ENCODE measurements around the gene OSBPL8. TPM values are rescaled to one million over a fixed set of nuclear protein-coding genes. Genes with fewer than 3 reads are reported as not detected.
"Not testable (repeated sequence)": the region's sequence is repeated elsewhere in the genome, so short reads cannot be mapped to it uniquely, and the experiment has no call there.

The OSBPL8 gene
- total RNA-seq, 2 donors from 2014 or later = 141 to 146 TPM

GRCh38 chr12:76402259-76402658 is 157.3 kb downstream of the OSBPL8 start:
- H3K4me1 Mint-ChIP-seq = peaks cover 3% of the 10 kb centered on the region
- peaks cover 3% of the 10 kb centered on the region for H3K36me3 Mint-ChIP-seq (ENCODE audit: low read depth)
- ATAC-seq (no peak), DNase-seq (no peak)
- H3K4me3 Mint-ChIP-seq = no peak overlapping the region
- no peaks in the 10 kb centered on the region for H3K27me3 Mint-ChIP-seq
- H3K27ac Mint-ChIP-seq = peak overlapping the region; percentile 29
- no peaks in the 10 kb centered on the region for H3K9me3 ChIP-seq (ENCODE audit: control insufficient read depth, low read length, poor library complexity, severe bottlenecking)

DNA sequence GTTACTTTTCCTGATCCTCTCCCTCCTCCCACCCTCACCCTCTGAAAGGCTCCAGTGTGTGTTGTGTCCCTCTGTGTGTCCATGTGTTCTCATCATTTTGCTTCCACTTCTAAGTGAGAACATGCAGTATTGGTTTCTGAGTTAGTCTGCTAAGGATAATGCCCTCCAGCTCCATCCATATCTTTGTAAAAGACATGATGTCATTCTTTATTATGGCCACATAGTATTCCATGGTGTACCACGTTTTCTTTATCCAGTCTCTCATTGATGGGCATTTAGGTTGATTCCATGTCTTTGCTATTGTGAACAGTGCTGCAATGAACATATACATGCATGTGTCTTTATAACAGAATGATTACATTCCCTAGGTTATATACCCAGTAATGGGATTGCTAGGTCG is 159.4 kb downstream of the OSBPL8 start:
- Mint-ChIP-seq H3K27me3 (no peaks in the 10 kb centered on the region), H3K27ac (no peak overlapping the region), H3K4me3 (no peak overlapping the region), H3K36me3 (ENCODE audit: low read depth) (peaks cover 3% of the 10 kb centered on the region), H3K4me1 (peaks cover 3% of the 10 kb centered on the region)
- no peak for DNase-seq
- no peak for ATAC-seq
- H3K9me3 ChIP-seq (ENCODE audit: control insufficient read depth, low read length, poor library complexity, severe bottlenecking) = no peaks in the 10 kb centered on the region

DNA sequence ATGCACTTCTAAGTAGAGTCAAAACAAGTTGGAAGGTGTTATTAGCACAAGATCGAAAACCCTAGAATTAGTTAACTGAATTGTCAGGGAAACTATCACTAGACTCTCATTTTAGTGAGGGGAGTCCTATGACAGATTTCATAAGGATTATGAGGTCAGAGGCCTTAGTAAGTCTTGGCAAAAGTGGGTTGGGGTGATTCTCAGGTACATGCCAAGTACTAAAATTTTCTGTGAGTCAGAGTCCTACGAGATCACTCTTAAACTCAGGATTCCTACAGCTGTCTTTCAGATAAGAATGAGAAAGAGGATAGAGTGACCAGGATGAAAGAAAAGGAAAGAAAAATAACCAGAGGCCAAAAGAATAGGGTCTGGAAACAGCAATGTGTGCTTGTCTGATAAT is 160.5 kb downstream of the OSBPL8 start:
- H3K27ac Mint-ChIP-seq = no peak overlapping the region
- ATAC-seq (no peak), DNase-seq (no peak)
- H3K9me3 ChIP-seq (ENCODE audit: control insufficient read depth, low read length, poor library complexity, severe bottlenecking) = no peaks in the 10 kb centered on the region
- peaks cover 3% of the 10 kb centered on the region for H3K36me3 Mint-ChIP-seq (ENCODE audit: low read depth)
- H3K4me1 Mint-ChIP-seq = peaks cover 3% of the 10 kb centered on the region
- no peak overlapping the region for H3K4me3 Mint-ChIP-seq
- H3K27me3 Mint-ChIP-seq = no peaks in the 10 kb centered on the region

DNA sequence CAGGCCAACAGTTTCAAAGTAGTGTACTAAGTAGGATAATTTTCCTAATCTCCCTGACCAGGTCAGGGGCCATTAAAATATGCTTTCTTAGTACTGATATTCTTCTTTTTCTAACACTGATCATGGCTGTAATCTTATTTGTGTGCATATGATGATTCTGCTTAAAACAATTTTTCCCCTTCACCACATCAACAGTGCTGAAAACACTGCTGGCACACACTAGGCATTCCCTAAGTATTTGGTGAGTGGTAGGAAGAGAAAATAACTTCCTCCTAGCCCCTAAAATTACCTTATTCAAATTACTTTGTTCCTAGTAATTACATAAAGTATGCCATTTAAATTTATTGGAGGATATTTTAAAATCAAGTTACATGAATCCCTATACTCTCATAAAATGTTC is 161.5 kb downstream of the OSBPL8 start:
- peaks cover 3% of the 10 kb centered on the region for H3K36me3 Mint-ChIP-seq (ENCODE audit: low read depth)
- ATAC-seq (no peak), DNase-seq (no peak)
- no peaks in the 10 kb centered on the region for H3K27me3 Mint-ChIP-seq
- H3K4me1 Mint-ChIP-seq = peaks cover 3% of the 10 kb centered on the region
- no peak overlapping the region for H3K27ac Mint-ChIP-seq
- H3K9me3 ChIP-seq (ENCODE audit: control insufficient read depth, low read length, poor library complexity, severe bottlenecking) = no peaks in the 10 kb centered on the region
- no peak overlapping the region for H3K4me3 Mint-ChIP-seq

GRCh38 chr12:76391461-76391860 is 168.1 kb downstream of the OSBPL8 start:
- no peak overlapping the region for H3K4me3 Mint-ChIP-seq
- no peak for ATAC-seq
- no peak for DNase-seq
- H3K9me3 ChIP-seq (ENCODE audit: control insufficient read depth, low read length, poor library complexity, severe bottlenecking) = no peaks in the 10 kb centered on the region
- peaks cover 3% of the 10 kb centered on the region for H3K36me3 Mint-ChIP-seq (ENCODE audit: low read depth)
- peak overlapping the region; percentile 78 for H3K27ac Mint-ChIP-seq
- no peaks in the 10 kb centered on the region for H3K27me3 Mint-ChIP-seq
- peaks cover 3% of the 10 kb centered on the region for H3K4me1 Mint-ChIP-seq

DNA sequence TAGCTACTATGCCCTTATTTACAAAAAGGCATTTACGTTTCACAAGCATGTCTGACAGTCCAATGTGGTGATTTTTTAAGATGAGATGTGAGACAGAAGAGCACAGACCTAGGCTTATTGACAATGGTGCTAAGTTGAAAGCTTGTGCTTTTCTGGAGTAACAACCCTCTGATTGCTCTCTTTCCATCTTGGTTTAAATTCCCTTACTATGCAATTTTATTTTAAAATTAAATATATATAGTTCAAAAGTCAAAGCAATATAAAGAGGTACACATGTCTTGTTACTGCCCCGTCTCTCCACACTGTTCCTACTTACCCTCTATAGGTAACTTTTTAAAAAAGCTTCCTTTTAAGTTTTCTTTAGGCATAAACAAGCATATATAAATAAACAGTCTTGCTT is 172.0 kb downstream of the OSBPL8 start:
- H3K4me1 Mint-ChIP-seq = peaks cover 3% of the 10 kb centered on the region
- H3K27me3 Mint-ChIP-seq = no peaks in the 10 kb centered on the region
- no peaks in the 10 kb centered on the region for H3K9me3 ChIP-seq (ENCODE audit: control insufficient read depth, low read length, poor library complexity, severe bottlenecking)
- ATAC-seq (no peak), DNase-seq (no peak)
- H3K4me3 Mint-ChIP-seq = no peak overlapping the region
- no peak overlapping the region for H3K27ac Mint-ChIP-seq
- H3K36me3 Mint-ChIP-seq (ENCODE audit: low read depth) = peaks cover 6% of the 10 kb centered on the region

GRCh38 chr12:76384560-76384959 is 175.0 kb downstream of the OSBPL8 start:
- ATAC-seq (no peak), DNase-seq (no peak)
- Mint-ChIP-seq H3K27ac (peak overlapping the region; percentile 4), H3K4me3 (no peak overlapping the region), H3K27me3 (no peaks in the 10 kb centered on the region), H3K36me3 (ENCODE audit: low read depth) (peaks cover 3% of the 10 kb centered on the region), H3K4me1 (no peaks in the 10 kb centered on the region)
- no peaks in the 10 kb centered on the region for H3K9me3 ChIP-seq (ENCODE audit: control insufficient read depth, low read length, poor library complexity, severe bottlenecking)

GRCh38 chr12:76383988-76384387 is 175.6 kb downstream of the OSBPL8 start:
- Mint-ChIP-seq H3K27me3 (no peaks in the 10 kb centered on the region), H3K36me3 (ENCODE audit: low read depth) (peaks cover 3% of the 10 kb centered on the region), H3K27ac (no peak overlapping the region), H3K4me3 (no peak overlapping the region), H3K4me1 (no peaks in the 10 kb centered on the region)
- DNase-seq (no peak), ATAC-seq (no peak)
- no peaks in the 10 kb centered on the region for H3K9me3 ChIP-seq (ENCODE audit: control insufficient read depth, low read length, poor library complexity, severe bottlenecking)

DNA sequence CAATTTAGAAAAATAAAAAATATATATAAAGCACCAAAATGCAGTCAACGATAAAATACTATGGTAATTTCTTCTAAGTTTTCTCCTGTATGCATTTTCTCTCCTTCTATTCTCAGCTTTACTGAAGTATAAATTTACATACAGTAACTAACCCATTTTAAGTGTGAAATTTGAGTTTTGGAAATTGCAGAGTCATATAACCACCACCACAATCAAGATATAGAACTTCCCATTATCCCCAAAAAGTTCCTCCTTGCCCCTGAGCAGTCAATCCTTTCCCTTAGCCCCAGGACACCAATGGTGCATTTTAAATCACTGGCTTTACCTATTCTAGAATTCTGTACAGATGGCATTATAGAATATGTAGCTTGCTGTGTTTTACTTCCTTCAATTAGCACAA is 180.3 kb downstream of the OSBPL8 start:
- DNase-seq (no peak), ATAC-seq (no peak)
- no peaks in the 10 kb centered on the region for H3K27me3 Mint-ChIP-seq
- H3K36me3 Mint-ChIP-seq (ENCODE audit: low read depth) = no peaks in the 10 kb centered on the region
- H3K9me3 ChIP-seq (ENCODE audit: control insufficient read depth, low read length, poor library complexity, severe bottlenecking) = no peaks in the 10 kb centered on the region
- H3K4me1 Mint-ChIP-seq = no peaks in the 10 kb centered on the region
- H3K27ac Mint-ChIP-seq = no peak overlapping the region
- H3K4me3 Mint-ChIP-seq = no peak overlapping the region

- not testable (repeated sequence) for H3K4me1 Mint-ChIP-seq; DNase-seq; ATAC-seq; H3K27me3 Mint-ChIP-seq; H3K4me3 Mint-ChIP-seq; H3K36me3 Mint-ChIP-seq (ENCODE audit: low read depth); H3K27ac Mint-ChIP-seq; H3K9me3 ChIP-seq (ENCODE audit: control insufficient read depth, low read length, poor library complexity, severe bottlenecking)
Measured at GRCh38 chr12:76376876-76377275, 182.7 kb downstream of the OSBPL8 start.

- Mint-ChIP-seq H3K4me1 (peaks cover 3% of the 10 kb centered on the region), H3K27me3 (no peaks in the 10 kb centered on the region), H3K4me3 (no peak overlapping the region), H3K36me3 (ENCODE audit: low read depth) (peaks cover 4% of the 10 kb centered on the region), H3K27ac (no peak overlapping the region)
- DNase-seq (no peak), ATAC-seq (no peak)
- H3K9me3 ChIP-seq (ENCODE audit: control insufficient read depth, low read length, poor library complexity, severe bottlenecking) = no peaks in the 10 kb centered on the region
Measured at GRCh38 chr12:76375939-76376338, 183.6 kb downstream of the OSBPL8 start.

DNA sequence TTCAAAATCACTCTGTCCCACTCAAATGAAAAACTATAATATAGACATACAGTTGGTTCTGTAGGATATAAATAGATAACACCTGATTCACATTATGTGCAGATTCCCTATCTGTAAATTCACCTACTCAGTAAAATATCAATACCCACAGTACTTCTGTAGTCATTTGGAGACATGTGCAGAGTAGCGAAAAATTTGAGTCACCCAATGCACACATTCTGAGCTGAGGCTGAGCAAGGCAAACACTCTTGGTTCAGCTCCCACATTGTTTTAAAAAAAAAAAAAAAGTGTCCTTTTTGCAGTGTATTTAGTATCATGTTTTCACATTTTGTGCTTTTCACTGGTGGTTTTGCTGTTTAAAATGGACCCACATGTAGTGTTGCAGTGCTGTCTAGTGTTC is 184.1 kb downstream of the OSBPL8 start:
- no peaks in the 10 kb centered on the region for H3K9me3 ChIP-seq (ENCODE audit: control insufficient read depth, low read length, poor library complexity, severe bottlenecking)
- DNase-seq (no peak), ATAC-seq (no peak)
- Mint-ChIP-seq H3K27ac (no peak overlapping the region), H3K27me3 (no peaks in the 10 kb centered on the region), H3K4me3 (no peak overlapping the region), H3K4me1 (peaks cover 3% of the 10 kb centered on the region), H3K36me3 (ENCODE audit: low read depth) (peaks cover 4% of the 10 kb centered on the region)

- H3K4me1 Mint-ChIP-seq = peaks cover 3% of the 10 kb centered on the region
- H3K36me3 Mint-ChIP-seq (ENCODE audit: low read depth) = peaks cover 4% of the 10 kb centered on the region
- no peaks in the 10 kb centered on the region for H3K27me3 Mint-ChIP-seq
- no peak overlapping the region for H3K27ac Mint-ChIP-seq
- H3K4me3 Mint-ChIP-seq = no peak overlapping the region
- peaks cover 4% of the 10 kb centered on the region for H3K9me3 ChIP-seq (ENCODE audit: control insufficient read depth, low read length, poor library complexity, severe bottlenecking)
- DNase-seq = no peak
- no peak for ATAC-seq
Measured at GRCh38 chr12:76374386-76375020, 185.1 kb downstream of the OSBPL8 start.

GRCh38 chr12:76368230-76368629 is 191.3 kb downstream of the OSBPL8 start:
- no peaks in the 10 kb centered on the region for H3K27me3 Mint-ChIP-seq
- H3K4me3 Mint-ChIP-seq = no peak overlapping the region
- peaks cover 5% of the 10 kb centered on the region for H3K9me3 ChIP-seq (ENCODE audit: control insufficient read depth, low read length, poor library complexity, severe bottlenecking)
- no peak overlapping the region for H3K27ac Mint-ChIP-seq
- ATAC-seq = no peak
- H3K36me3 Mint-ChIP-seq (ENCODE audit: low read depth) = peaks cover 27% of the 10 kb centered on the region
- peaks cover 3% of the 10 kb centered on the region for H3K4me1 Mint-ChIP-seq
- no peak for DNase-seq
